Skeletal muscle tissue (tissue), 4 donors: ENCODE results near the gene KAT6B. TPM values are rescaled to one million over a fixed set of nuclear protein-coding genes. Genes with fewer than 3 reads are reported as not detected.
A peak's percentile ranks its signal among the peaks of the same experiment; 100 is the strongest.

ENCODE experiments used
- H3K27ac ChIP-seq: one replicate; pipeline ENCODE4 v1.7.0; 2013; ENCODE audit warnings: mild to moderate bottlenecking, low read depth, low read length, inconsistent platforms
- H3K27me3 ChIP-seq, 3 donors: one replicate each; pipeline ENCODE4 v1.7.0; 2013; ENCODE audit warnings: low read length in 3 of 3; ENCODE audit not compliant: control insufficient read depth in 3 of 3, insufficient read depth in 3 of 3
- H3K36me3 ChIP-seq, 3 donors: one replicate each; pipeline ENCODE4 v1.7.0; 2013; ENCODE audit warnings: low read length in 3 of 3; ENCODE audit not compliant: control insufficient read depth in 3 of 3, insufficient read depth in 3 of 3
- H3K4me1 ChIP-seq, 3 donors: one replicate each; pipeline ENCODE4 v1.7.0; 2013; ENCODE audit warnings: low read length in 3 of 3, mild to moderate bottlenecking in 3 of 3; ENCODE audit not compliant: control insufficient read depth in 3 of 3, insufficient read depth in 3 of 3
- H3K4me3 ChIP-seq, 3 donors: one replicate each; pipeline ENCODE4 v1.7.0; 2013; ENCODE audit warnings: low read length in 3 of 3
- H3K9ac ChIP-seq, 3 donors: one replicate each; pipeline ENCODE4 v1.7.0; 2013; ENCODE audit warnings: low read length in 3 of 3, mild to moderate bottlenecking in 3 of 3, moderate library complexity in 2 of 3, low read depth in 1 of 3
- H3K9me3 ChIP-seq, 3 donors: one replicate each; pipeline ENCODE4 v1.7.0; 2013; ENCODE audit warnings: low read length in 3 of 3; ENCODE audit not compliant: control insufficient read depth in 3 of 3
- total RNA-seq: library from RNA; depleted of rRNA; stranded (reverse); fragments of >200 nt; gene quantifications from one replicate; pipeline ENCODE4 v1.2.3, GENCODE V29; 2014
- donor health status: Osteomylitis.

KAT6B gene
- total RNA-seq, 1 donor from 2014 or later = 49.6 TPM

DNA sequence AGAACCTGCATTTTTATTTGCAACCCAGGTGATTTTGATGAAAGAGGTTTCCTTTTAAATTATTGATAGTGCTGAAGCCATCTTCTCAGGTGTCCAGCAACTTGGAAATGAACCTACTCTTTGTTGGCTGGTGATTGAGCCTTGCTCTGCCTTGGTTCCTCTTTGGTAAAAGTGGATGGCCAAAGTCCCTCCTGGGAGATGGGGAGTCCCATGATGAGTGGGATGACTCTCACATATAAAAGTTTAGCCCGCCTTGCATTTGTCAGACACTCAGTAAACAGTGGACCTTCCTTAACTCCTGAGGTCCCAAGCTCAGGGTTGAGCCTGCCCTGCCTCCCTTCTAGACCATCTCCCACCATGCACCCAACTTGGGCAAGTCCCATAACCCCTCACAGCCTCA, 28.9 kb upstream of the KAT6B start:
- Histone ChIP-seq H3K27ac (no peak overlapping the region), H3K4me3 (no peak overlapping the region), H3K36me3 (no peaks in the 10 kb centered on the region), H3K9me3 (no peaks in the 10 kb centered on the region), H3K4me1 (no peaks in the 10 kb centered on the region), H3K27me3 (no peaks in the 10 kb centered on the region), H3K9ac (no peak overlapping the region)

DNA sequence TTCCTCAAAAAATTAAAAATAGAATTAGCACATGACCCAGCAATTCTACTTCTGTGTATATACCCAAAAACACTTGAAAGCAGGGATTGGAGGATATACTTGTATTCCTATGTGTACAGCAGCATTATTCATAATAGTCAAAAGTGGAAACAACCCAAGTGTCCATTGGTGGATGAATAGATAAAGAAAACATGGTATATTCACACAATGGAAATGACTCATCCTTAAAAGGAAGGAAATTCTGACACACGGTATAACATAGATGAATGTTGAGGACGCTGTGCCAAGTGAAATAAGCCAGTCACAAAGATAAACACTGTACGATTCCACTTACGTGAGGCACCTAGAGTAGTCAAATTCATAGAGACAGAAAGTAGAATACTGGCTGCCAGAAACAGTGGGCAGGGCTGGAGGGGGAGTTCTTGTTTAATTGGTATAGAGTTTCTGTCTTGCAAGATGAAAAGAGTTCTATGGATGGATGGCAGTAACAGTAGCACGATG, 26.6 kb upstream of the KAT6B start:
- Histone ChIP-seq H3K27ac (no peak overlapping the region), H3K4me3 (no peak overlapping the region), H3K27me3 (no peaks in the 10 kb centered on the region), H3K4me1 (no peaks in the 10 kb centered on the region), H3K9me3 (no peaks in the 10 kb centered on the region), H3K9ac (no peak overlapping the region), H3K36me3 (no peaks in the 10 kb centered on the region)

DNA sequence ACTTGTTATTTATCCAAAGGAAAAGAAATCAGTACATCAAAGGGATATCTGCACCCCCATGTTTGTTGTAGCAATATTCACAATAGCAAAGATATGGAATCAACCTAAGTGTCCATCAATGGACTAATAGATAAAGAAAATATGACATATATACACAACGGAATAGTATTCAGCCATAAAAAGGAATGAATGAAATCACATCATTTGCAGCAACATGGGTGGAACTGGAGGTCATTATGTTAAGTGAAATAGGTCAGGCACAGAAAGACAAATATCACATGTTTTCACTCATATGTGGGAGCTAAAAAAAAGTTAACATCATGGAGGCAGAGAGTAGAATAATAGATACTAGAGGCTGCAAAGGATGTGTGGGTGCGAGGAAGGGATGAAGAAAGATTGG, 25.0 kb upstream of the KAT6B start:
- H3K27me3 ChIP-seq = no peaks in the 10 kb centered on the region
- no peaks in the 10 kb centered on the region for H3K9me3 ChIP-seq
- no peaks in the 10 kb centered on the region for H3K4me1 ChIP-seq
- no peaks in the 10 kb centered on the region for H3K36me3 ChIP-seq
- H3K27ac ChIP-seq = no peak overlapping the region
- no peak overlapping the region for H3K4me3 ChIP-seq
- H3K9ac ChIP-seq = no peak overlapping the region

DNA sequence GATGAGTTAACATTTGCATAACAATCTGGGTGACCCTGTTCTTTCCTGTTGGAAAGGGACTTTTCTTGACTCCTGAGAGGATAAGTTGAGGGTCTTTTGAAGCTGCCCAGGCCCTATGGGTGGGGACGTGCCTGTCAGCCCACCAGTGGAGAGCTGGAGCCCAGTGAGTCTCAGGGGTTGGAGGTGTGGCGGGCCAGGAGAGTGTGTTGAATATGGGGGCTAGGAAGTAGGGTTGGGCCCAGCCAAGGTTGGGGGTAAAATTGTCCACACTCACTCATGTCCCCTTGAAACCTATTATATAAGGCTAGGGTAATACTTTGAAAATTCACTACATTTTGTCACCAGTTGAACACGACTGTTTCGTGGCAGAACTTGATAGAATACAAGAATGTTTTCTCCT, 17.9 kb upstream of the KAT6B start:
- Histone ChIP-seq H3K36me3 (no peaks in the 10 kb centered on the region), H3K4me1 (no peaks in the 10 kb centered on the region), H3K9ac (no peak overlapping the region), H3K27me3 (no peaks in the 10 kb centered on the region), H3K27ac (no peak overlapping the region), H3K9me3 (peaks cover 0 to 3% (median 0%) of the 10 kb centered on the region in 3 donors), H3K4me3 (no peak overlapping the region)

- Histone ChIP-seq H3K27ac (no peak overlapping the region), H3K4me3 (no peak overlapping the region), H3K36me3 (no peaks in the 10 kb centered on the region), H3K9ac (no peak overlapping the region), H3K27me3 (no peaks in the 10 kb centered on the region), H3K9me3 (peaks cover 0 to 3% (median 0%) of the 10 kb centered on the region in 3 donors), H3K4me1 (no peaks in the 10 kb centered on the region)
Observed at GRCh38 chr10:74810087-74810486, 16.3 kb upstream of the KAT6B start.

- Histone ChIP-seq H3K27ac (no peak overlapping the region), H3K9me3 (peaks cover 0 to 3% (median 0%) of the 10 kb centered on the region in 3 donors), H3K4me1 (no peaks in the 10 kb centered on the region), H3K9ac (no peak overlapping the region), H3K27me3 (no peaks in the 10 kb centered on the region), H3K4me3 (no peak overlapping the region), H3K36me3 (no peaks in the 10 kb centered on the region)
Observed at GRCh38 chr10:74813381-74814259, 12.8 kb upstream of the KAT6B start.

- Histone ChIP-seq H3K9ac (no peak overlapping the region), H3K27me3 (no peaks in the 10 kb centered on the region), H3K36me3 (no peaks in the 10 kb centered on the region), H3K27ac (no peak overlapping the region), H3K9me3 (peaks cover 0 to 3% (median 0%) of the 10 kb centered on the region in 3 donors), H3K4me1 (no peaks in the 10 kb centered on the region), H3K4me3 (no peak overlapping the region)
Observed at GRCh38 chr10:74814797-74815196, 11.6 kb upstream of the KAT6B start.

GRCh38 chr10:74816824-74817498, 9.4 kb upstream of the KAT6B start:
- Histone ChIP-seq H3K9ac (no peak overlapping the region), H3K9me3 (no peaks in the 10 kb centered on the region), H3K27ac (no peak overlapping the region), H3K4me3 (no peak overlapping the region), H3K27me3 (no peaks in the 10 kb centered on the region), H3K4me1 (peaks cover 3 to 8% (median 7%) of the 10 kb centered on the region in 3 donors), H3K36me3 (no peaks in the 10 kb centered on the region)

DNA sequence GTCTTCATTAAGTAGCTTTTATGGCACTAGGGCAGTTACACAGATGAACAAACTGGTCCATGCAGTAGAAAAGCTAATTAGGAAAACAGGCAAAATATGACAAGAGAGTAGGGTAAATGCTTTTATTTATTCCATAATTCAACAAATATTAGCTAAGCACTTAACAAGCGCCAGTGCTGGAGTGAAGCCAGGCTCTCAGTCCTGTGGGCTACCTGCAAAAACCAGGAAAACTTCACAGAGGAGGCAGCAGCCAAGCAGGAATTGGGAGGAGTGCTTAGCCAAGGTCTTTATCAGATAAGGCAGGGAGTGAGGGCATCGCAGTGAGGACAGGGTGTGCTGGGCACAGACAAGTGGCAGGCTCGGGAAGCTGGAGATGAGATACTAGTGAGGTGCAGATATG, 4.9 kb upstream of the KAT6B start:
- H3K27ac ChIP-seq = peak overlapping the region; percentile 80
- no peaks in the 10 kb centered on the region for H3K36me3 ChIP-seq
- H3K4me3 ChIP-seq = no peak overlapping the region
- H3K27me3 ChIP-seq = no peaks in the 10 kb centered on the region
- peaks cover 20 to 33% (median 28%) of the 10 kb centered on the region in 3 donors for H3K4me1 ChIP-seq
- no peaks in the 10 kb centered on the region for H3K9me3 ChIP-seq
- H3K9ac ChIP-seq = peak overlapping the region in 1 of 3 donors; percentile 50

DNA sequence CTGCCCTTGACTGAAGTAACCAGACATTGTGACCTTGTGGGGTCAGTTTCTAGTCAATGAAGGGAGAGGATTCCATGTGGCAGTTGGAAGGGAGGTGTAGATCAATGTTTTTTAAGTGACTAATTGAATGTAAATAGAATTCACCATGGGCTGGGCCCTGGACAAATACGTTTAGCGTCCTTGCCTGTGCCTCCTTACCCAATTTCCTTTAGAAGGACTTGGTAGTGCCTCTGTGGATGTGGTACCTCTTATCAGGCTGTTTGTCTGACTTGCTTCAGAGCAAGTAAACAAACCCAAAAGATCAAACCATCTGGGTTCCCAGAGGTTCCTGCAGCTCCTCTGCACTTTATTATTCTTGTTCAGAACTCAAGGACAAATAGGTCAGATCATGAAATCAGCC, 4.3 kb upstream of the KAT6B start:
- Histone ChIP-seq H3K4me1 (peaks cover 22 to 35% (median 28%) of the 10 kb centered on the region in 3 donors), H3K27ac (peak overlapping the region; percentile 80), H3K4me3 (peak overlapping the region in 1 of 3 donors; percentile 2), H3K27me3 (no peaks in the 10 kb centered on the region), H3K9ac (peak overlapping the region; percentile 22 to 46 (median 24)), H3K36me3 (no peaks in the 10 kb centered on the region), H3K9me3 (no peaks in the 10 kb centered on the region)
